Coronary artery (tissue), 2 donors: Measurements from ENCODE around the gene LPAR5.

ENCODE experiments used
- DNase-seq: peaks from one replicate; pipeline ENCODE4 v3.0.0-alpha.2; 2017; ENCODE audit warnings: low spot score
- H3K27ac ChIP-seq, 2 donors: fragments of 200-600 bp; sonication (generic); one replicate each; pipeline ENCODE4 v1.5.1; 2016 to 2019
- H3K4me3 ChIP-seq: fragments of 200-600 bp; sonication (generic); 2 replicates; pipeline ENCODE4 v1.5.1; 2016; ENCODE audit warnings: mild to moderate bottlenecking, moderate library complexity
- TF ChIP-seq, protein P1 (sequence below): fragments of 200-600 bp; sonication (generic); IDR thresholded peaks from one replicate; pipeline ENCODE4 v1.5.1; 2019; ENCODE audit warnings: antibody characterized with exemption

Gene LPAR5

GRCh38 chr12:6646276-6647082, 10.7 kb upstream of the LPAR5 start:
- TF ChIP-seq, protein P1, sequence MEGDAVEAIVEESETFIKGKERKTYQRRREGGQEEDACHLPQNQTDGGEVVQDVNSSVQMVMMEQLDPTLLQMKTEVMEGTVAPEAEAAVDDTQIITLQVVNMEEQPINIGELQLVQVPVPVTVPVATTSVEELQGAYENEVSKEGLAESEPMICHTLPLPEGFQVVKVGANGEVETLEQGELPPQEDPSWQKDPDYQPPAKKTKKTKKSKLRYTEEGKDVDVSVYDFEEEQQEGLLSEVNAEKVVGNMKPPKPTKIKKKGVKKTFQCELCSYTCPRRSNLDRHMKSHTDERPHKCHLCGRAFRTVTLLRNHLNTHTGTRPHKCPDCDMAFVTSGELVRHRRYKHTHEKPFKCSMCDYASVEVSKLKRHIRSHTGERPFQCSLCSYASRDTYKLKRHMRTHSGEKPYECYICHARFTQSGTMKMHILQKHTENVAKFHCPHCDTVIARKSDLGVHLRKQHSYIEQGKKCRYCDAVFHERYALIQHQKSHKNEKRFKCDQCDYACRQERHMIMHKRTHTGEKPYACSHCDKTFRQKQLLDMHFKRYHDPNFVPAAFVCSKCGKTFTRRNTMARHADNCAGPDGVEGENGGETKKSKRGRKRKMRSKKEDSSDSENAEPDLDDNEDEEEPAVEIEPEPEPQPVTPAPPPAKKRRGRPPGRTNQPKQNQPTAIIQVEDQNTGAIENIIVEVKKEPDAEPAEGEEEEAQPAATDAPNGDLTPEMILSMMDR, result no peak
- peak overlapping the region in 1 of 2 donors; percentile 46 for H3K27ac ChIP-seq
- no peak for DNase-seq
- peak overlapping the region; percentile 67 for H3K4me3 ChIP-seq

- TF ChIP-seq, protein P1, result no peak
- H3K27ac ChIP-seq, result peak overlapping the region in 1 of 2 donors; percentile 50
- DNase-seq, result no peak
- H3K4me3 ChIP-seq, result no peak overlapping the region
Observed at GRCh38 chr12:6644903-6645302, 9.1 kb upstream of the LPAR5 start.

GRCh38 chr12:6644257-6644596, 8.5 kb upstream of the LPAR5 start:
- H3K4me3 ChIP-seq, result no peak overlapping the region
- TF ChIP-seq, protein P1, result no peak
- DNase-seq, result no peak
- peak overlapping the region in 1 of 2 donors; percentile 50 for H3K27ac ChIP-seq

- H3K27ac ChIP-seq, result peak overlapping the region in 1 of 2 donors; percentile 54
- no peak overlapping the region for H3K4me3 ChIP-seq
- no peak for DNase-seq
Observed at GRCh38 chr12:6643569-6644256, 8.0 kb upstream of the LPAR5 start.

DNA sequence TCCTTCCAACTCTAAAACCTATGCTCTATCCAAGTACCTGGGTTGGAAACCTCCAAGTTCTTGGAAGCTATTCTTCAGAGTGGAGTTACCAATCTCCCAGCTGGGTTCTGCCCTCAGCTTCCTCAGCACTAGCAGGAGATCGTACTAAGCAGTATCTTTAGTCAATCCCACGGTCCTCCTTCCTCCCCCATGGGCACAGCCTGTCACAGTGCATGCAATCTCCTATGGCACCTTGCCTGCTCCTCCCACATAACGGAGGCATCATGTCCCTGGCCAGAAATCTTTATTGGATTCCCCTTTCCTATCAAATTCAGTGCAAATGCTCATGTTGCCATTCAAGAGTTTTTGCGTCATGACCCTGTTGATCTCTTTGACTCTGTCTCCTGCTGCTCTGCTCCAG, 5.4 kb upstream of the LPAR5 start:
- H3K27ac ChIP-seq, result no peak overlapping the region
- TF ChIP-seq, protein P1, result no peak
- H3K4me3 ChIP-seq, result no peak overlapping the region
- DNase-seq, result no peak

More at GRCh38 chr12:6643569-6644256, 8.0 kb upstream of the LPAR5 start:
- TF ChIP-seq, protein P1, result no peak

GRCh38 chr12:6640497-6640896, 4.7 kb upstream of the LPAR5 start:
- no peak overlapping the region for H3K4me3 ChIP-seq
- DNase-seq, result no peak
- H3K27ac ChIP-seq, result no peak overlapping the region
- TF ChIP-seq, protein P1, result no peak
